PFSK-1 (cell line): ENCODE results near the gene SBSN.

Experiments
- FOXP2 ChIP-seq: optimal IDR thresholded peaks from 2 replicates; pipeline ENCODE3; 2011; ENCODE audit warnings: borderline replicate concordance, control low read depth, inconsistent platforms; ENCODE audit not compliant: insufficient read depth; ENCODE audit errors: extremely low read length, extremely low read depth
- POLR2AphosphoS5 ChIP-seq: IDR thresholded peaks from 2 replicates; pipeline ENCODE4 v1.6.1; 2012; ENCODE audit warnings: low read depth, mild to moderate bottlenecking, control low read depth, low read length, moderate library complexity
- REST ChIP-seq, 2 experiments: IDR thresholded peaks; 2 replicates each; pipeline versions ENCODE4 v1.6.1 to v1.8.0; 2011 to 2012; ENCODE audit warnings: low read depth in 2 of 2, low read length in 2 of 2, control low read depth in 1 of 2, inconsistent platforms in 1 of 2, mild to moderate bottlenecking in 1 of 2, moderate library complexity in 1 of 2; ENCODE audit not compliant: insufficient read depth in 1 of 2
- SIN3A ChIP-seq: IDR thresholded peaks from 2 replicates; pipeline ENCODE4 v1.6.1; 2012; ENCODE audit warnings: mild to moderate bottlenecking, low read length, moderate library complexity, borderline replicate concordance; ENCODE audit not compliant: insufficient read depth
- TAF1 ChIP-seq: IDR thresholded peaks from 2 replicates; pipeline ENCODE4 v1.6.1; 2012; ENCODE audit warnings: low read length, control low read depth, borderline replicate concordance; ENCODE audit not compliant: insufficient read depth

The SBSN gene

GRCh38 chr19:35522745-35523327, 5.3 kb downstream of the SBSN start:
- TF ChIP-seq POLR2AphosphoS5 = no peak
- TF ChIP-seq REST (IDR thresholded peaks at IDR 0.05; ENCODE audit: insufficient read depth in 1 of 2, low read depth in 2 of 2, low read length in 2 of 2) = no peak
- TF ChIP-seq SIN3A = no peak
- TF ChIP-seq TAF1 = no peak
- no peak for TF ChIP-seq FOXP2

- TF ChIP-seq SIN3A = no peak
- no peak for TF ChIP-seq TAF1
- no peak for TF ChIP-seq POLR2AphosphoS5
- no peak for TF ChIP-seq FOXP2
- TF ChIP-seq REST (IDR thresholded peaks at IDR 0.05; ENCODE audit: insufficient read depth in 1 of 2, low read depth in 2 of 2, low read length in 2 of 2) = no peak
Measured at GRCh38 chr19:35521124-35521743, 6.9 kb downstream of the SBSN start.

- TF ChIP-seq REST (IDR thresholded peaks at IDR 0.05; ENCODE audit: insufficient read depth in 1 of 2, low read depth in 2 of 2, low read length in 2 of 2) = no peak
- TF ChIP-seq SIN3A = no peak
- TF ChIP-seq TAF1 = no peak
- no peak for TF ChIP-seq FOXP2
- TF ChIP-seq POLR2AphosphoS5 = no peak
Measured at GRCh38 chr19:35519291-35519690, 8.8 kb downstream of the SBSN start.

- TF ChIP-seq SIN3A (no peak), POLR2AphosphoS5 (no peak), REST (IDR thresholded peaks at IDR 0.05; ENCODE audit: insufficient read depth in 1 of 2, low read depth in 2 of 2, low read length in 2 of 2) (no peak), TAF1 (no peak), FOXP2 (no peak)
Measured at GRCh38 chr19:35518313-35518712, 9.8 kb downstream of the SBSN start.
